Esophagus squamous epithelium (tissue), 4 donors: ENCODE measurements around the gene NDUFB2.

ENCODE experiments used
- POLR2A ChIP-seq, 4 donors: fragments of 450-650 bp; IDR thresholded peaks; one replicate each; pipeline ENCODE4 v1.6.1; 2017; ENCODE audit warnings: antibody characterized with exemption in 4 of 4, mild to moderate bottlenecking in 4 of 4, moderate library complexity in 3 of 4
- TF ChIP-seq, protein P1 (sequence below), 6 experiments: fragments of 450-650 bp in 4 of 6; fragments of 200-600 bp in 2 of 6; sonication (generic) in 2 of 6; IDR thresholded peaks; one replicate each; pipeline ENCODE4 v1.5.1; 2016 to 2019; ENCODE audit warnings: antibody characterized with exemption in 6 of 6, mild to moderate bottlenecking in 4 of 6, moderate library complexity in 4 of 6

DNA sequence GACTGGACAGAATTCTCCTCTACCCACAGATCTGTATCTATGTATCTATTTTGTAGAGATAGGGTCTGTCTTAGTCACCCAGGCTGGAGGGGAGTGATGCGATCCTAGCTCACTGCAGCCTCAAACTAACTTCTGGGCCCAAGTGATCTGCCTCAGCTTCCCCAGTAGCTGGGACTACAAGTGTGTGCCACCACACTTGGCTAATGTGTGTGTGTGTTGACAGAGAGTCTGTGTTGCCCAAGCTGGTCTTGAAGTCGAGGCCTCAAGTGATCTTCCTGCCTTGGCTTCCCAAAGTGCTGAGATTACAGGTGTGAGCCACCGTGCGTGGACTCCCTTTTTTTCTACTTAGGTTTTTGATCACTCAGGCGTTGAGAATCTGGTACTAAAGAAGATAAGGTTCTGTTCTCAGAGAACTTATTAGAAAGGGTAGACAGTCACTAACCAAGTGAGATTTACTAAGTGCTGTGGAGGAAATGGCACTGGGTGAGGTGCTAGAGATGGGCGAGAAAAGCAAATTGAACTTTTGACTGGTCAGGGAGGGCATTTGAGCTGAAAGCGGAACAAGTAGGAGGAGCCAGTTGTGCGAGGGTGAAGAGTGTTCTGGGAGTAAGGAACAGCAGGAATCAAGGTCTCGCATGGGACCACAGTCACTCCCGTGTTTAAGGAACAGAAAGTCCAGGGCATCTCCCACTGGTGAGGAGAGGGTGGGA lies 18.0 kb downstream of the NDUFB2 start:
- TF ChIP-seq, protein P1, sequence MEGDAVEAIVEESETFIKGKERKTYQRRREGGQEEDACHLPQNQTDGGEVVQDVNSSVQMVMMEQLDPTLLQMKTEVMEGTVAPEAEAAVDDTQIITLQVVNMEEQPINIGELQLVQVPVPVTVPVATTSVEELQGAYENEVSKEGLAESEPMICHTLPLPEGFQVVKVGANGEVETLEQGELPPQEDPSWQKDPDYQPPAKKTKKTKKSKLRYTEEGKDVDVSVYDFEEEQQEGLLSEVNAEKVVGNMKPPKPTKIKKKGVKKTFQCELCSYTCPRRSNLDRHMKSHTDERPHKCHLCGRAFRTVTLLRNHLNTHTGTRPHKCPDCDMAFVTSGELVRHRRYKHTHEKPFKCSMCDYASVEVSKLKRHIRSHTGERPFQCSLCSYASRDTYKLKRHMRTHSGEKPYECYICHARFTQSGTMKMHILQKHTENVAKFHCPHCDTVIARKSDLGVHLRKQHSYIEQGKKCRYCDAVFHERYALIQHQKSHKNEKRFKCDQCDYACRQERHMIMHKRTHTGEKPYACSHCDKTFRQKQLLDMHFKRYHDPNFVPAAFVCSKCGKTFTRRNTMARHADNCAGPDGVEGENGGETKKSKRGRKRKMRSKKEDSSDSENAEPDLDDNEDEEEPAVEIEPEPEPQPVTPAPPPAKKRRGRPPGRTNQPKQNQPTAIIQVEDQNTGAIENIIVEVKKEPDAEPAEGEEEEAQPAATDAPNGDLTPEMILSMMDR (IDR thresholded peaks at IDR 0.05): no peak
- TF ChIP-seq POLR2A (IDR thresholded peaks at IDR 0.05): no peak
